ENCODE measurements around the gene TRABD2B.

GRCh38 chr1:47791879-47792608 is 205.1 kb downstream of the TRABD2B start:
- no peak for TF ChIP-seq CTCF (IDR thresholded peaks at IDR 0.05; ENCODE audit: low read depth, low read length, missing input control)
- no peak for TF ChIP-seq EGR1 (IDR thresholded peaks at IDR 0.05; ENCODE audit: low read depth in 2 of 2)
- no peak for TF ChIP-seq JUND (IDR thresholded peaks at IDR 0.05)
- no peak for TF ChIP-seq MAX (IDR thresholded peaks at IDR 0.05)
- no peak for TF ChIP-seq YY1 (IDR thresholded peaks at IDR 0.05)
- TF ChIP-seq ATF3 (IDR thresholded peaks at IDR 0.05) = no peak
- no peak for TF ChIP-seq RAD21 (IDR thresholded peaks at IDR 0.05)
- no peak for TF ChIP-seq ZBTB33 (IDR thresholded peaks at IDR 0.05)
